H9 (cell line): ENCODE measurements around the gene EHD3. TPM values are rescaled to one million over a fixed set of nuclear protein-coding genes. Genes with fewer than 3 reads are reported as not detected.

Source experiments
- DNase-seq: peaks from one replicate; pipeline ENCODE4 v3.0.0-alpha.2; 2017
- H2AFZ ChIP-seq: one replicate; pipeline ENCODE4 v1.6.1; 2013; ENCODE audit warnings: mild to moderate bottlenecking, low read length, control low read depth, moderate library complexity
- H2AK5ac ChIP-seq: 2 replicates; pipeline ENCODE4 v1.6.1; 2013; ENCODE audit warnings: low read length, control low read depth, mixed read lengths; ENCODE audit not compliant: insufficient read length
- H2BK120ac ChIP-seq: one replicate; pipeline ENCODE4 v1.6.1; 2013; ENCODE audit warnings: low read depth, mild to moderate bottlenecking, low read length, control low read depth, inconsistent platforms; ENCODE audit not compliant: poor library complexity, severe bottlenecking
- H2BK12ac ChIP-seq: 2 replicates; pipeline ENCODE4 v1.6.1; 2013; ENCODE audit warnings: low read length, control low read depth, mixed read lengths, low read depth; ENCODE audit not compliant: insufficient read length
- H2BK15ac ChIP-seq: 2 replicates; pipeline ENCODE4 v1.6.1; 2013; ENCODE audit warnings: low read depth, low read length, control low read depth
- H2BK20ac ChIP-seq: one replicate; pipeline ENCODE4 v1.6.1; 2013; ENCODE audit warnings: low read depth, mild to moderate bottlenecking, low read length, control low read depth, inconsistent platforms; ENCODE audit not compliant: poor library complexity, severe bottlenecking
- H2BK5ac ChIP-seq: 2 replicates; pipeline ENCODE4 v1.6.1; 2013; ENCODE audit warnings: low read length, control low read depth, mixed read lengths; ENCODE audit not compliant: insufficient read length
- H3K14ac ChIP-seq: 2 replicates; pipeline ENCODE4 v1.6.1; 2013; ENCODE audit warnings: low read length, control low read depth; ENCODE audit not compliant: insufficient read depth
- H3K18ac ChIP-seq: 2 replicates; pipeline ENCODE4 v1.6.1; 2013; ENCODE audit warnings: low read depth, mild to moderate bottlenecking, mixed read lengths, low read length, control low read depth; ENCODE audit not compliant: insufficient read length
- H3K23ac ChIP-seq: 2 replicates; pipeline ENCODE4 v1.6.1; 2013; ENCODE audit warnings: low read length, control low read depth, mixed read lengths, low read depth; ENCODE audit not compliant: insufficient read length
- H3K23me2 ChIP-seq: 2 replicates; pipeline ENCODE4 v1.6.1; 2013; ENCODE audit warnings: low read depth, mild to moderate bottlenecking, mixed read lengths, low read length, control low read depth; ENCODE audit not compliant: insufficient read length, poor library complexity, severe bottlenecking
- H3K27ac ChIP-seq: 2 replicates; pipeline ENCODE4 v1.5.1; 2013; ENCODE audit warnings: low read length, control low read depth, mixed read lengths, low read depth; ENCODE audit not compliant: insufficient read length
- H3K27me3 ChIP-seq: 2 replicates; pipeline ENCODE4 v1.6.1; 2013; ENCODE audit warnings: low read length, control low read depth, inconsistent platforms; ENCODE audit not compliant: insufficient read depth
- H3K4ac ChIP-seq: 2 replicates; pipeline ENCODE4 v1.6.1; 2013; ENCODE audit warnings: low read depth, mild to moderate bottlenecking, control low read depth, inconsistent platforms, low read length, moderate library complexity
- H3K4me1 ChIP-seq: 2 replicates; pipeline ENCODE4 v1.6.1; 2013; ENCODE audit warnings: low read length, control low read depth, inconsistent platforms; ENCODE audit not compliant: insufficient read depth
- H3K4me2 ChIP-seq: 2 replicates; pipeline ENCODE4 v1.6.1; 2013; ENCODE audit warnings: low read length, control low read depth, mixed read lengths; ENCODE audit not compliant: insufficient read length, insufficient read depth
- H3K56ac ChIP-seq: 2 replicates; pipeline ENCODE4 v1.6.1; 2013; ENCODE audit warnings: low read depth, mild to moderate bottlenecking, mixed read lengths, low read length, control low read depth; ENCODE audit not compliant: insufficient read length
- H3K79me1 ChIP-seq: 2 replicates; pipeline ENCODE4 v1.6.1; 2013; ENCODE audit warnings: low read depth, mild to moderate bottlenecking, moderate library complexity, low read length, control low read depth, inconsistent platforms; ENCODE audit not compliant: insufficient read depth, poor library complexity, severe bottlenecking
- H3K79me2 ChIP-seq: 2 replicates; pipeline ENCODE4 v1.6.1; 2013; ENCODE audit warnings: low read length, control low read depth, inconsistent platforms; ENCODE audit not compliant: insufficient read depth
- H3K9ac ChIP-seq: 2 replicates; pipeline ENCODE4 v1.6.1; 2013; ENCODE audit warnings: low read length, control low read depth, mixed read lengths; ENCODE audit not compliant: insufficient read length; ENCODE audit errors: extremely low read depth
- H3K9me3 ChIP-seq: one replicate; pipeline ENCODE4 v1.6.1; 2013; ENCODE audit warnings: low read depth, low read length, inconsistent platforms; ENCODE audit not compliant: control insufficient read depth
- H3T11ph ChIP-seq: one replicate; pipeline ENCODE4 v1.6.1; 2013; ENCODE audit warnings: mild to moderate bottlenecking, low read length, control low read depth, inconsistent platforms
- H4K20me1 ChIP-seq: one replicate; pipeline ENCODE4 v1.6.1; 2013; ENCODE audit not compliant: control insufficient read depth, insufficient read length, insufficient read depth
- H4K5ac ChIP-seq: 2 replicates; pipeline ENCODE4 v1.6.1; 2013; ENCODE audit warnings: low read depth, mild to moderate bottlenecking, mixed read lengths, low read length, control low read depth; ENCODE audit not compliant: insufficient read length
- H4K8ac ChIP-seq: replicated peaks from 2 replicates; pipeline ENCODE4 v1.6.1; 2013; ENCODE audit warnings: low read length, control low read depth, mixed read lengths, low read depth; ENCODE audit not compliant: insufficient read length
- H4K91ac ChIP-seq: 2 replicates; pipeline ENCODE4 v1.6.1; 2013; ENCODE audit warnings: low read depth, mild to moderate bottlenecking, moderate library complexity, mixed read lengths, low read length, control low read depth; ENCODE audit not compliant: insufficient read length
- H3K27ac Mint-ChIP-seq, 3 experiments: 2 replicates in 2 of 3; 3 replicates in 1 of 3; pipeline ENCODE4 v1.8.0; 2020 to 2021; ENCODE audit warnings: mixed read lengths in 3 of 3, mild to moderate bottlenecking in 1 of 3, moderate library complexity in 1 of 3
- H3K27me3 Mint-ChIP-seq: 2 replicates; pipeline ENCODE4 v1.8.0; 2021; ENCODE audit warnings: low read depth, mild to moderate bottlenecking, moderate library complexity, mixed read lengths
- H3K36me3 Mint-ChIP-seq, 3 experiments: 2 replicates in 2 of 3; 3 replicates in 1 of 3; pipeline ENCODE4 v1.8.0; 2020 to 2021; ENCODE audit warnings: low read depth in 3 of 3, mixed read lengths in 3 of 3; ENCODE audit not compliant: insufficient read depth in 1 of 3
- H3K4me1 Mint-ChIP-seq, 2 experiments: 2 replicates each; pipeline ENCODE4 v1.8.0; 2020; ENCODE audit warnings: mixed read lengths in 2 of 2
- H3K4me3 Mint-ChIP-seq, 2 experiments: 2 replicates in 1 of 2; 3 replicates in 1 of 2; pipeline ENCODE4 v1.8.0; 2020 to 2021; ENCODE audit warnings: mild to moderate bottlenecking in 2 of 2, mixed read lengths in 2 of 2, moderate library complexity in 1 of 2
- H3K9me3 Mint-ChIP-seq, 2 experiments: 2 replicates in 1 of 2; 3 replicates in 1 of 2; pipeline ENCODE4 v1.8.0; 2020; ENCODE audit warnings: mild to moderate bottlenecking in 2 of 2, mixed read lengths in 2 of 2, moderate library complexity in 1 of 2
- CTCF ChIP-seq: fragments of 200-600 bp; sonication (generic); conservative IDR thresholded peaks from 3 replicates; pipeline ENCODE4 v1.8.0; 2021; ENCODE audit warnings: antibody characterized with exemption, mild to moderate bottlenecking
- WGBS: extraction: QIAGEN DNeasy Blood & Tissue Kit; methylation state at CpG from one replicate; pipeline ENCODE4 v1.1.7; 2013; ENCODE audit warnings: missing lambda C conversion rate, low lambda C conversion rate, mixed read lengths; ENCODE audit not compliant: insufficient read length; ENCODE audit errors: extremely low coverage; 5-methylcytosine and 5-hydroxymethylcytosine counted together
- total RNA-seq: library from RNA; stranded (reverse); gene quantifications from 2 replicates; pipeline ENCODE4 v1.2.1, GENCODE V29; 2021

EHD3 gene
- total RNA-seq, 1 experiment from 2014 or later = 8.3 TPM

- no CpG with 5 or more reads among the region's 5 CpGs for WGBS
Observed at GRCh38 chr2:31243053-31243452, 9.1 kb downstream of the EHD3 start.

More at GRCh38 chr2:31243053-31243452, 9.1 kb downstream of the EHD3 start:
- no peaks in the 10 kb centered on the region for H3K79me1 ChIP-seq
- H2AK5ac ChIP-seq = no peak overlapping the region
- Mint-ChIP-seq H3K4me1 (peaks cover 0 to 5% of the 10 kb centered on the region in 2 experiments; a peak in 1 of 4 replicates), H3K4me3 (no peak overlapping the region), H3K27me3 (no peaks in the 10 kb centered on the region), H3K27ac (no peak overlapping the region), H3K36me3 (peaks cover 0 to 9% (median 8%) of the 10 kb centered on the region in 3 experiments; a peak in 5 of 7 replicates), H3K9me3 (no peaks in the 10 kb centered on the region)
- H3K4ac ChIP-seq = no peak overlapping the region
- H3K79me2 ChIP-seq = no peaks in the 10 kb centered on the region
- H4K20me1 ChIP-seq = peaks cover 3% of the 10 kb centered on the region
- H3K23me2 ChIP-seq = no peaks in the 10 kb centered on the region
- H2BK5ac ChIP-seq = no peak overlapping the region
- no peak for DNase-seq
- H3K18ac ChIP-seq = no peak overlapping the region
- H3K56ac ChIP-seq = no peak overlapping the region
- H2BK120ac ChIP-seq = no peak overlapping the region
- no peak overlapping the region for H2BK20ac ChIP-seq
- no peak overlapping the region for H2BK12ac ChIP-seq
- TF ChIP-seq CTCF = no peak
- no peaks in the 10 kb centered on the region for H3K9me3 ChIP-seq
- no peak overlapping the region for H3T11ph ChIP-seq
- H4K8ac ChIP-seq = no peak overlapping the region
- H3K4me1 ChIP-seq = no peaks in the 10 kb centered on the region
- no peak overlapping the region for H3K14ac ChIP-seq
- H3K9ac ChIP-seq = no peak overlapping the region
- no peak overlapping the region for H3K23ac ChIP-seq
- no peak overlapping the region for H2AFZ ChIP-seq
- no peak overlapping the region for H2BK15ac ChIP-seq
- no peak overlapping the region for H4K5ac ChIP-seq
- no peaks in the 10 kb centered on the region for H3K27me3 ChIP-seq
- no peak overlapping the region for H4K91ac ChIP-seq
- no peak overlapping the region for H3K27ac ChIP-seq
- no peak overlapping the region for H3K4me2 ChIP-seq
